K562 (cell line): ENCODE results near the gene SAMD4A. TPM values are rescaled to one million over a fixed set of nuclear protein-coding genes. Genes with fewer than 3 reads are reported as not detected.

Source experiments
- ARID1B ChIP-seq: fragments of 450-650 bp; IDR thresholded peaks from 2 replicates; pipeline ENCODE4 v1.6.1; 2016; ENCODE audit warnings: antibody characterized with exemption, mild to moderate bottlenecking, inconsistent platforms
- BMI1 ChIP-seq: fragments of 150-350 bp; IDR thresholded peaks from 2 replicates; pipeline ENCODE4 v1.6.1; 2014; ENCODE audit warnings: low read length
- ERF ChIP-seq: fragments of 450-650 bp; formaldehyde crosslinking; IDR thresholded peaks from 2 replicates; pipeline ENCODE4 v1.4.0; 2020; ENCODE audit warnings: mild to moderate bottlenecking, mixed read lengths
- HIVEP1 ChIP-seq: fragments of 250-450 bp; sonication (Bioruptor Pico); IDR thresholded peaks from 2 replicates; pipeline ENCODE4 v1.4.0; 2020; ENCODE audit warnings: mild to moderate bottlenecking
- KHSRP ChIP-seq: fragments of 450-650 bp; IDR thresholded peaks from 2 replicates; pipeline ENCODE4 v1.6.1; 2017
- NBN ChIP-seq: fragments of 450-650 bp; IDR thresholded peaks from 2 replicates; pipeline ENCODE4 v1.6.1; 2016; ENCODE audit warnings: low read depth, mild to moderate bottlenecking
- NCOA2 ChIP-seq, 2 experiments: fragments of 450-650 bp; IDR thresholded peaks; 2 replicates each; pipeline ENCODE4 v1.6.1; 2018; ENCODE audit warnings: mild to moderate bottlenecking in 2 of 2, moderate library complexity in 1 of 2; ENCODE audit not compliant: partially characterized antibody in 2 of 2
- NELFE ChIP-seq: IDR thresholded peaks from 2 replicates; pipeline ENCODE4 v1.6.1; 2011; ENCODE audit warnings: mild to moderate bottlenecking; ENCODE audit not compliant: insufficient read depth, insufficient read length
- PHF20 ChIP-seq: fragments of 450-650 bp; IDR thresholded peaks from 2 replicates; pipeline ENCODE4 v1.6.1; 2018; ENCODE audit not compliant: partially characterized antibody
- RBM15 ChIP-seq: fragments of 200-400 bp; formaldehyde crosslinking; IDR thresholded peaks from 2 replicates; pipeline ENCODE4 v1.6.1; 2018; ENCODE audit warnings: mild to moderate bottlenecking, low read length, moderate library complexity; ENCODE audit not compliant: insufficient read depth
- RCOR1 ChIP-seq, 2 experiments: IDR thresholded peaks; 2 replicates each; pipeline ENCODE4 v1.6.1; 2012; ENCODE audit warnings: low read depth in 2 of 2, low read length in 2 of 2, borderline replicate concordance in 1 of 2, improper control_type of control experiment in 1 of 2
- TARDBP ChIP-seq: fragments of 450-650 bp; IDR thresholded peaks from 2 replicates; pipeline ENCODE4 v1.6.1; 2016
- YY1 ChIP-seq, 3 experiments: IDR thresholded peaks; 2 replicates each; pipeline ENCODE4 v1.6.1; 2011; ENCODE audit warnings: low read length in 2 of 3, mild to moderate bottlenecking in 2 of 3, moderate library complexity in 2 of 3, borderline replicate concordance in 1 of 3, control low read depth in 1 of 3, low read depth in 1 of 3; ENCODE audit not compliant: insufficient read depth in 3 of 3, insufficient replicate concordance in 2 of 3, control insufficient read depth in 1 of 3, insufficient read length in 1 of 3; ENCODE audit errors: extremely low read depth in 1 of 3
- ZNF778 ChIP-seq: fragments of 450-650 bp; formaldehyde crosslinking; IDR thresholded peaks from 2 replicates; pipeline ENCODE4 v1.4.0; 2020; ENCODE audit warnings: mild to moderate bottlenecking, moderate library complexity
- ZZZ3 ChIP-seq: fragments of 450-650 bp; IDR thresholded peaks from 2 replicates; pipeline ENCODE4 v1.6.1; 2016; ENCODE audit warnings: antibody characterized with exemption, mild to moderate bottlenecking, moderate library complexity
- polyA plus RNA-seq, 8 experiments: library from polyadenylated mRNA; depleted of rRNA in 4 of 8; stranded (reverse) in 5 of 8; unstranded in 3 of 8; fragments of >200 nt; fragmentation: Nextera tagmentation in 2 of 8; fragmentation: Illumina TruSeq in 1 of 8; extraction: Ambion mirVana in 2 of 8; extraction: Trizol in 1 of 8; gene quantifications; 2 replicates each; pipeline versions ENCODE4 v1.2.1 to v1.2.3, GENCODE V29; 2011 to 2014; ENCODE audit warnings: inconsistent platforms in 1 of 8, missing spikeins in 1 of 8
- total RNA-seq, 7 experiments: library from RNA; depleted of rRNA in 6 of 7; stranded (reverse); fragments of >200 nt in 6 of 7; fragmentation: Illumina TruSeq in 2 of 7; extraction: Trizol in 2 of 7; gene quantifications; 2 replicates each; pipeline versions ENCODE4 v1.2.1 to v1.2.3, GENCODE V29; 2011 to 2021; ENCODE audit warnings: low replicate concordance in 1 of 7
- TF ChIP-seq, protein P1 (sequence below), 2 experiments: IDR thresholded peaks; 2 replicates each; pipeline ENCODE4 v1.6.1; 2011; ENCODE audit warnings: borderline replicate concordance in 1 of 2, control low read depth in 1 of 2, low read depth in 1 of 2, low read length in 1 of 2, mild to moderate bottlenecking in 1 of 2, mixed read lengths in 1 of 2, moderate library complexity in 1 of 2; ENCODE audit not compliant: insufficient read depth in 1 of 2, insufficient read length in 1 of 2, poor library complexity in 1 of 2, severe bottlenecking in 1 of 2; ENCODE audit errors: extremely low read depth in 1 of 2
- TF ChIP-seq, protein P2 (sequence below), 2 experiments: fragments of 250-450 bp in 1 of 2; fragments of 450-650 bp in 1 of 2; sonication (Bioruptor Pico) in 1 of 2; IDR thresholded peaks; 2 replicates each; pipeline versions ENCODE4 v1.6.1 to v1.8.0; 2016 to 2021; ENCODE audit warnings: mild to moderate bottlenecking in 2 of 2, moderate library complexity in 2 of 2, missing compliant biosample characterization in 1 of 2, missing genetic modification characterization in 1 of 2
- TF ChIP-seq, protein P3 (sequence below): fragments of 250-450 bp; sonication (Bioruptor Pico); IDR thresholded peaks from 2 replicates; pipeline ENCODE4 v1.8.0; 2021; ENCODE audit warnings: moderate library complexity, mild to moderate bottlenecking, inconsistent platforms
- TF ChIP-seq, protein P4 (sequence below): fragments of 250-450 bp; sonication (Bioruptor Pico); IDR thresholded peaks from 2 replicates; pipeline ENCODE4 v1.4.0; 2020; ENCODE audit warnings: mild to moderate bottlenecking, moderate library complexity
- TF ChIP-seq, protein P5 (sequence below): fragments of 250-450 bp; sonication (Bioruptor Pico); IDR thresholded peaks from 2 replicates; pipeline ENCODE4 v1.5.0; 2022; ENCODE audit warnings: mild to moderate bottlenecking

Gene SAMD4A
- total and polyA plus RNA-seq, 9 of the 15 experiments (the other 6 are each of a cell fraction or from before 2014, with no cell fraction given): 0.66 to 6.8 (median 3.3) TPM

DNA sequence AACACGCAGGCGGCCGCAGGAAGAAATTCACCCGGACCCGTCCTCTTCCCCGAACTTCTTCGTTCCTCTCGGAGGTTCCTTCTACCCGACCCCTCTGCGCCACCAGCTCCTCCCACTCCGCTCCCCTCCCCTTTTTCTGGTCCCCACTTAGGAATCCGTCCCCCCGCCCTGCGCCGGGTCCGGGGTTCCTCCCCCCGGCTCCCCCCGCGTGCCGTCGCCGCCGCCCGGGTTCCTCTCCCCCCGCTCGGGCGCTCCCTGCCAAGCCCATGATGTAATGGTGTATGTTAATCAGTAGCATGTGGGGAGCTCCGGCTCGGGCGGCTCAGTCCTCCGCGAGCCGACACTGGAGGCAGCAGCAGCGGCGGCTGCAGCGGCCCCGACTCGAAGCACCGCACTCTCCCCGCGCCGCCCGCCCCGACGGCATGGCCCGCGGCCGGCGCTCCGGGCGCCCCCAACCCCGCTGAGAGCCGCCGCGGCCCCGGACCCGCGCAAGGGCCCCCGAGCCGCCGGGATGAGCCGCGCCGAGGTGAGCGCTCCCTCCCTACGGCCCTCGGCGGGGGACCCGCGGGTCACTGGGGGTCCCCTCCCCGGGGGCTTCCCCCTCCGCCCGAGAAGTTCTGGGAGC is 1.0 kb upstream of the SAMD4A start (continued):
- TF ChIP-seq ZZZ3: no peak
- peak; percentile 42; the same call in 1 of the 2 replicates for TF ChIP-seq NBN
- TF ChIP-seq TARDBP: no peak
- TF ChIP-seq BMI1: no peak
- TF ChIP-seq, protein P1, sequence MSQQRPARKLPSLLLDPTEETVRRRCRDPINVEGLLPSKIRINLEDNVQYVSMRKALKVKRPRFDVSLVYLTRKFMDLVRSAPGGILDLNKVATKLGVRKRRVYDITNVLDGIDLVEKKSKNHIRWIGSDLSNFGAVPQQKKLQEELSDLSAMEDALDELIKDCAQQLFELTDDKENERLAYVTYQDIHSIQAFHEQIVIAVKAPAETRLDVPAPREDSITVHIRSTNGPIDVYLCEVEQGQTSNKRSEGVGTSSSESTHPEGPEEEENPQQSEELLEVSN (IDR thresholded peaks at IDR 0.05; ENCODE audit: borderline replicate concordance in 1 of 2, extremely low read depth in 1 of 2, insufficient read depth in 1 of 2, insufficient read length in 1 of 2, low read depth in 1 of 2, low read length in 1 of 2, poor library complexity in 1 of 2, severe bottlenecking in 1 of 2): peak in 1 of 2 experiments; percentile 34
- TF ChIP-seq, protein P2, sequence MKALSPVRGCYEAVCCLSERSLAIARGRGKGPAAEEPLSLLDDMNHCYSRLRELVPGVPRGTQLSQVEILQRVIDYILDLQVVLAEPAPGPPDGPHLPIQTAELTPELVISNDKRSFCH (CRISPR knock-in tag; IDR thresholded peaks at IDR 0.05): no peak
- TF ChIP-seq, protein P2 (tag; IDR thresholded peaks at IDR 0.05): no peak
- TF ChIP-seq YY1 (IDR thresholded peaks at IDR 0.05; ENCODE audit: borderline replicate concordance in 1 of 3, control insufficient read depth in 1 of 3, extremely low read depth in 1 of 3, insufficient read depth in 3 of 3, insufficient read length in 1 of 3, insufficient replicate concordance in 2 of 3, low read depth in 1 of 3, low read length in 2 of 3): peak in 1 of 3 experiments; percentile 18
- no peak for TF ChIP-seq RCOR1 (IDR thresholded peaks at IDR 0.05; ENCODE audit: borderline replicate concordance in 1 of 2, low read depth in 2 of 2, low read length in 2 of 2)
- TF ChIP-seq KHSRP: no peak
- TF ChIP-seq NCOA2 (IDR thresholded peaks at IDR 0.05; ENCODE audit: partially characterized antibody in 2 of 2): no peak
- TF ChIP-seq ARID1B: peak; percentile 48; the same call in 1 of the 2 replicates
- TF ChIP-seq, protein P3, sequence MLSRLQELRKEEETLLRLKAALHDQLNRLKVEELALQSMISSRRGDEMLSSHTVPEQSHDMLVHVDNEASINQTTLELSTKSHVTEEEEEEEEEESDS (CRISPR knock-in tag): no peak
- TF ChIP-seq ZNF778 (CRISPR knock-in tag): no peak
- TF ChIP-seq, protein P4, sequence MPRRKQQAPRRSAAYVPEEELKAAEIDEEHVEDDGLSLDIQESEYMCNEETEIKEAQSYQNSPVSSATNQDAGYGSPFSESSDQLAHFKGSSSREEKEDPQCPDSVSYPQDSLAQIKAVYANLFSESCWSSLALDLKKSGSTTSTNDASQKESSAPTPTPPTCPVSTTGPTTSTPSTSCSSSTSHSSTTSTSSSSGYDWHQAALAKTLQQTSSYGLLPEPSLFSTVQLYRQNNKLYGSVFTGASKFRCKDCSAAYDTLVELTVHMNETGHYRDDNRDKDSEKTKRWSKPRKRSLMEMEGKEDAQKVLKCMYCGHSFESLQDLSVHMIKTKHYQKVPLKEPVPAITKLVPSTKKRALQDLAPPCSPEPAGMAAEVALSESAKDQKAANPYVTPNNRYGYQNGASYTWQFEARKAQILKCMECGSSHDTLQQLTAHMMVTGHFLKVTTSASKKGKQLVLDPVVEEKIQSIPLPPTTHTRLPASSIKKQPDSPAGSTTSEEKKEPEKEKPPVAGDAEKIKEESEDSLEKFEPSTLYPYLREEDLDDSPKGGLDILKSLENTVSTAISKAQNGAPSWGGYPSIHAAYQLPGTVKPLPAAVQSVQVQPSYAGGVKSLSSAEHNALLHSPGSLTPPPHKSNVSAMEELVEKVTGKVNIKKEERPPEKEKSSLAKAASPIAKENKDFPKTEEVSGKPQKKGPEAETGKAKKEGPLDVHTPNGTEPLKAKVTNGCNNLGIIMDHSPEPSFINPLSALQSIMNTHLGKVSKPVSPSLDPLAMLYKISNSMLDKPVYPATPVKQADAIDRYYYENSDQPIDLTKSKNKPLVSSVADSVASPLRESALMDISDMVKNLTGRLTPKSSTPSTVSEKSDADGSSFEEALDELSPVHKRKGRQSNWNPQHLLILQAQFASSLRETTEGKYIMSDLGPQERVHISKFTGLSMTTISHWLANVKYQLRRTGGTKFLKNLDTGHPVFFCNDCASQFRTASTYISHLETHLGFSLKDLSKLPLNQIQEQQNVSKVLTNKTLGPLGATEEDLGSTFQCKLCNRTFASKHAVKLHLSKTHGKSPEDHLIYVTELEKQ: no peak
- TF ChIP-seq, protein P5, sequence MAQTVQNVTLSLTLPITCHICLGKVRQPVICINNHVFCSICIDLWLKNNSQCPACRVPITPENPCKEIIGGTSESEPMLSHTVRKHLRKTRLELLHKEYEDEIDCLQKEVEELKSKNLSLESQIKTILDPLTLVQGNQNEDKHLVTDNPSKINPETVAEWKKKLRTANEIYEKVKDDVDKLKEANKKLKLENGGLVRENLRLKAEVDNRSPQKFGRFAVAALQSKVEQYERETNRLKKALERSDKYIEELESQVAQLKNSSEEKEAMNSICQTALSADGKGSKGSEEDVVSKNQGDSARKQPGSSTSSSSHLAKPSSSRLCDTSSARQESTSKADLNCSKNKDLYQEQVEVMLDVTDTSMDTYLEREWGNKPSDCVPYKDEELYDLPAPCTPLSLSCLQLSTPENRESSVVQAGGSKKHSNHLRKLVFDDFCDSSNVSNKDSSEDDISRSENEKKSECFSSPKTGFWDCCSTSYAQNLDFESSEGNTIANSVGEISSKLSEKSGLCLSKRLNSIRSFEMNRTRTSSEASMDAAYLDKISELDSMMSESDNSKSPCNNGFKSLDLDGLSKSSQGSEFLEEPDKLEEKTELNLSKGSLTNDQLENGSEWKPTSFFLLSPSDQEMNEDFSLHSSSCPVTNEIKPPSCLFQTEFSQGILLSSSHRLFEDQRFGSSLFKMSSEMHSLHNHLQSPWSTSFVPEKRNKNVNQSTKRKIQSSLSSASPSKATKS (CRISPR knock-in tag): no peak
- TF ChIP-seq PHF20: no peak
- TF ChIP-seq NELFE: no peak
- no peak for TF ChIP-seq RBM15
- no peak for TF ChIP-seq ERF (CRISPR knock-in tag)
- TF ChIP-seq HIVEP1: no peak
